Natural killer cell (primary cell): ENCODE measurements around the gene CCDC134. TPM values are rescaled to one million over a fixed set of nuclear protein-coding genes. Genes with fewer than 3 reads are reported as not detected.
A peak's percentile ranks its signal among the peaks of the same experiment; 100 is the strongest.

ENCODE experiments used
- ATAC-seq, 3 donors: fragments of 150-1000 bp in 2 of 3; fragments of 200-7000 bp in 1 of 3; cut with Tn5 transposase; 1 replicate in 1 of 3; 2 replicates in 2 of 3; pipeline ENCODE4 v1.10.0; 2021; ENCODE audit warnings: mild to moderate bottlenecking in 2 of 3, moderate library complexity in 2 of 3
- DNase-seq, 2 donors: peaks; one replicate each; pipeline versions ENCODE4 v3.0.0 to v3.0.0-alpha.2; 2013 to 2021; ENCODE audit warnings: mixed read lengths in 1 of 2
- H3K27ac ChIP-seq: one replicate; pipeline ENCODE4 v1.5.1; 2013; ENCODE audit warnings: mild to moderate bottlenecking, low read length
- H3K27me3 ChIP-seq: one replicate; pipeline ENCODE4 v1.6.1; 2013; ENCODE audit warnings: low read length; ENCODE audit not compliant: control insufficient read depth, insufficient read depth
- H3K36me3 ChIP-seq: one replicate; pipeline ENCODE4 v1.6.1; 2013; ENCODE audit warnings: low read length; ENCODE audit not compliant: control insufficient read depth, insufficient read depth
- H3K4me1 ChIP-seq: one replicate; pipeline ENCODE4 v1.6.1; 2013; ENCODE audit warnings: low read length; ENCODE audit not compliant: control insufficient read depth, insufficient read depth
- H3K4me3 ChIP-seq: one replicate; pipeline ENCODE4 v1.5.1; 2013; ENCODE audit warnings: low read length
- H3K9me3 ChIP-seq: one replicate; pipeline ENCODE4 v1.6.1; 2013; ENCODE audit warnings: low read length; ENCODE audit not compliant: control insufficient read depth, insufficient read depth
- H3K27ac Mint-ChIP-seq, 2 donors: one replicate each; pipeline ENCODE4 v1.8.0; 2022; ENCODE audit warnings: mild to moderate bottlenecking in 2 of 2, mixed read lengths in 2 of 2, moderate library complexity in 1 of 2
- H3K27me3 Mint-ChIP-seq, 2 donors: one replicate each; pipeline ENCODE4 v1.8.0; 2022; ENCODE audit warnings: low read depth in 2 of 2, mixed read lengths in 2 of 2
- H3K36me3 Mint-ChIP-seq: one replicate; pipeline ENCODE4 v1.8.0; 2022; ENCODE audit warnings: mixed read lengths
- H3K4me1 Mint-ChIP-seq, 2 donors: one replicate each; pipeline ENCODE4 v1.8.0; 2022; ENCODE audit warnings: mixed read lengths in 2 of 2
- H3K4me3 Mint-ChIP-seq: one replicate; pipeline ENCODE4 v1.8.0; 2022; ENCODE audit warnings: mild to moderate bottlenecking, moderate library complexity, mixed read lengths
- H3K9me3 Mint-ChIP-seq, 2 donors: one replicate each; pipeline ENCODE4 v1.8.0; 2022; ENCODE audit warnings: mixed read lengths in 2 of 2
- WGBS: methylation state at CpG from one replicate; pipeline ENCODE4 v1.1.7; 2013; ENCODE audit warnings: missing lambda C conversion rate; ENCODE audit not compliant: insufficient coverage; 5-methylcytosine and 5-hydroxymethylcytosine counted together
- intact Hi-C: fragments of 100-400 bp; cut with micrococcal nuclease; formaldehyde crosslinking; loops from one replicate; pipeline ENCODE4 v1.14.2; 2022
- total RNA-seq, 4 donors: library from RNA; stranded (reverse); fragments of 120-200 nt in 1 of 4; gene quantifications; one replicate each; pipeline versions ENCODE4 v1.2.3 to v1.2.4, GENCODE V29; 2013 to 2022
- TF ChIP-seq, protein P1 (sequence below): fragments of 200-600 bp; IDR thresholded peaks from one replicate; pipeline ENCODE4 v1.8.0; 2022; ENCODE audit warnings: antibody characterized with exemption

Gene CCDC134
- total RNA-seq, 3 donors from 2014 or later (not counting 1 experiment from before 2014, with no cell fraction given), result 16.4 to 22.1 (median 16.7) TPM

DNA sequence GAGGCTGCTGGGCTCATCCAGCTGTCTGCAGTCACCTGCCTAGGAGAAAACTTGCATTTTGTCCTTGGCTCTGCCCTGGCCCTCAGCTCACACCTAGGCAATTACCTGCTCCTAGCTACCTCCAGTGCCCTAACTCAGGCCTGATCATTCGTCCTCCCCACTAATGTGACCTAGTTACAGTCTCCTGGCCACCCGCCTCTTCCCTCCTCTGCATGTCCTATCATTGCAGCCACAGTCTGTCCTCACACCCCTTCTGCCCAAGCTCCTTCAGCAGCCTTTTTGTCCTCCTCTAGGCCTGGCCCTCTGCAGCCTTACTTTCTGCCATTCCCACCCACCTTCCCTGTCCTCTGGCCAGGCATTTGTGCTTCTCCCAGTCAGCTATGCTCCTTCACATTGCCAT, 17.7 kb upstream of the CCDC134 start:
- peak overlapping the region; percentile 98 to 99 for H3K27ac Mint-ChIP-seq
- H3K27me3 Mint-ChIP-seq, result no peaks in the 10 kb centered on the region
- TF ChIP-seq, protein P1, sequence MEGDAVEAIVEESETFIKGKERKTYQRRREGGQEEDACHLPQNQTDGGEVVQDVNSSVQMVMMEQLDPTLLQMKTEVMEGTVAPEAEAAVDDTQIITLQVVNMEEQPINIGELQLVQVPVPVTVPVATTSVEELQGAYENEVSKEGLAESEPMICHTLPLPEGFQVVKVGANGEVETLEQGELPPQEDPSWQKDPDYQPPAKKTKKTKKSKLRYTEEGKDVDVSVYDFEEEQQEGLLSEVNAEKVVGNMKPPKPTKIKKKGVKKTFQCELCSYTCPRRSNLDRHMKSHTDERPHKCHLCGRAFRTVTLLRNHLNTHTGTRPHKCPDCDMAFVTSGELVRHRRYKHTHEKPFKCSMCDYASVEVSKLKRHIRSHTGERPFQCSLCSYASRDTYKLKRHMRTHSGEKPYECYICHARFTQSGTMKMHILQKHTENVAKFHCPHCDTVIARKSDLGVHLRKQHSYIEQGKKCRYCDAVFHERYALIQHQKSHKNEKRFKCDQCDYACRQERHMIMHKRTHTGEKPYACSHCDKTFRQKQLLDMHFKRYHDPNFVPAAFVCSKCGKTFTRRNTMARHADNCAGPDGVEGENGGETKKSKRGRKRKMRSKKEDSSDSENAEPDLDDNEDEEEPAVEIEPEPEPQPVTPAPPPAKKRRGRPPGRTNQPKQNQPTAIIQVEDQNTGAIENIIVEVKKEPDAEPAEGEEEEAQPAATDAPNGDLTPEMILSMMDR, result no peak
- H3K4me1 ChIP-seq, result peaks cover 36% of the 10 kb centered on the region
- WGBS, result 24% methylated on average over 2 of the region's 2 CpGs
- H3K27me3 ChIP-seq, result no peaks in the 10 kb centered on the region
- no peaks in the 10 kb centered on the region for H3K9me3 Mint-ChIP-seq
- H3K4me1 Mint-ChIP-seq, result peaks cover 49 to 50% of the 10 kb centered on the region in 2 donors
- DNase-seq (peak in 1 of 2 donors; percentile 18), ATAC-seq (no peak)
- peaks cover 16% of the 10 kb centered on the region for H3K36me3 ChIP-seq
- H3K36me3 Mint-ChIP-seq, result no peaks in the 10 kb centered on the region
- peak overlapping the region; percentile 82 for H3K4me3 Mint-ChIP-seq
- no peaks in the 10 kb centered on the region for H3K9me3 ChIP-seq
- H3K4me3 ChIP-seq, result no peak overlapping the region
- intact Hi-C loops, result loop anchor here (5.0 kb wide), 1 partner anchor 75 kb away; no protein-coding TSS in a partner anchor
- peak overlapping the region; percentile 96 for H3K27ac ChIP-seq

DNA sequence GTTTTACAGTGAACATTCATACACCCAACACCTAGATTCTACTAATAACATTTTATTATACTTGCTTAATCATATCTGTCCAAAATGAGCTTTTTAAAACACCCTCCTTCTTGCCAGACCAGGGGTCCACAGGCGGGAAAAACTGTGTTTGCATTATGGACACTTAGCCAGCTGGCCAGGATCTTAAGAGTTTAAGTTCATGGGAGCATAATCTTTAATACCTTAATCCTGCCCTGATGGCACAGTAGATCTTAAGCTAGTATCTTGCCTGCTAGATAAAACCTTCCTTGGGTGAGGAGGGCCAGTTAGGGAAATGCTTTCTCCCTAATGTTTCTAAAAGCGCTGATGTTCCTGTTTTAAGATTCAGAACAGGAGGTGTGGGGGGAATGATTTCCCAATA, 13.1 kb upstream of the CCDC134 start:
- Mint-ChIP-seq H3K4me1 (peaks cover 30 to 33% of the 10 kb centered on the region in 2 donors), H3K36me3 (peaks cover 10% of the 10 kb centered on the region)

GRCh38 chr22:41793871-41794270, 6.6 kb upstream of the CCDC134 start:
- Histone ChIP-seq H3K36me3 (peaks cover 46% of the 10 kb centered on the region), H3K27ac (no peak overlapping the region), H3K4me3 (no peak overlapping the region), H3K9me3 (no peaks in the 10 kb centered on the region), H3K4me1 (no peaks in the 10 kb centered on the region), H3K27me3 (no peaks in the 10 kb centered on the region)
- 94% methylated on average over 3 of the region's 3 CpGs for WGBS
- ATAC-seq, result no peak
- Mint-ChIP-seq H3K27me3 (no peaks in the 10 kb centered on the region), H3K4me1 (peaks cover 6 to 12% of the 10 kb centered on the region in 2 donors), H3K27ac (no peak overlapping the region), H3K4me3 (no peak overlapping the region), H3K9me3 (no peaks in the 10 kb centered on the region), H3K36me3 (peaks cover 13% of the 10 kb centered on the region)
- intact Hi-C loops, result no loop called here
- TF ChIP-seq, protein P1, result no peak
- DNase-seq, result no peak

More for the DNA sequence above, 13.1 kb upstream of the CCDC134 start:
- Histone ChIP-seq H3K27ac (no peak overlapping the region), H3K27me3 (no peaks in the 10 kb centered on the region), H3K4me3 (no peak overlapping the region), H3K4me1 (peaks cover 13% of the 10 kb centered on the region), H3K36me3 (peaks cover 34% of the 10 kb centered on the region), H3K9me3 (no peaks in the 10 kb centered on the region)
- TF ChIP-seq, protein P1, result no peak
- Mint-ChIP-seq H3K27me3 (no peaks in the 10 kb centered on the region), H3K9me3 (no peaks in the 10 kb centered on the region), H3K4me3 (no peak overlapping the region), H3K27ac (peak overlapping the region in 1 of 2 donors; percentile 18)
- WGBS, result 73% methylated on average over 2 of the region's 2 CpGs
- intact Hi-C loops, result no loop called here
- DNase-seq, result no peak
- ATAC-seq, result no peak

- no peak for DNase-seq
- Mint-ChIP-seq H3K36me3 (no peaks in the 10 kb centered on the region), H3K4me1 (peaks cover 20 to 31% of the 10 kb centered on the region in 2 donors), H3K9me3 (no peaks in the 10 kb centered on the region), H3K4me3 (peak overlapping the region; percentile 21), H3K27me3 (no peaks in the 10 kb centered on the region), H3K27ac (peak overlapping the region; percentile 93 to 96)
- H3K9me3 ChIP-seq, result no peaks in the 10 kb centered on the region
- peaks cover 24% of the 10 kb centered on the region for H3K36me3 ChIP-seq
- peaks cover 21% of the 10 kb centered on the region for H3K4me1 ChIP-seq
- no peak overlapping the region for H3K27ac ChIP-seq
- 98% methylated on average over 2 of the region's 2 CpGs for WGBS
- H3K27me3 ChIP-seq, result no peaks in the 10 kb centered on the region
- H3K4me3 ChIP-seq, result no peak overlapping the region
- ATAC-seq, result no peak
- TF ChIP-seq, protein P1, result no peak
- intact Hi-C loops, result no loop called here
Measured at GRCh38 chr22:41798736-41799135, 1.7 kb upstream of the CCDC134 start.
